ENCODE results near the gene BACH2.

GRCh38 chr6:90249034-90249433, 47.6 kb downstream of the BACH2 start:
- TF ChIP-seq CTCF (IDR thresholded peaks at IDR 0.05; ENCODE audit: insufficient read depth, low read length, poor library complexity, severe bottlenecking), result no peak
- TF ChIP-seq EZH2phosphoT487 (conservative IDR thresholded peaks at IDR 0.05; ENCODE audit: low read length), result no peak
